OCI-LY3 (cell line): ENCODE results near the gene NR2F1-AS1.

ENCODE experiments used
- EZH2phosphoT487 ChIP-seq: fragments of 200-600 bp; shearing (Covaris generic); IDR thresholded peaks from 2 replicates; pipeline ENCODE4 v1.6.1; 2018; ENCODE audit warnings: antibody characterized with exemption, mixed run types, low read depth
- TF ChIP-seq, protein P1 (sequence below): fragments of 200-600, 300-600 bp; sonication (generic); IDR thresholded peaks from 2 replicates; pipeline ENCODE4 v1.5.1; 2014; ENCODE audit warnings: antibody characterized with exemption, low read length, low read depth

- TF ChIP-seq, protein P1, sequence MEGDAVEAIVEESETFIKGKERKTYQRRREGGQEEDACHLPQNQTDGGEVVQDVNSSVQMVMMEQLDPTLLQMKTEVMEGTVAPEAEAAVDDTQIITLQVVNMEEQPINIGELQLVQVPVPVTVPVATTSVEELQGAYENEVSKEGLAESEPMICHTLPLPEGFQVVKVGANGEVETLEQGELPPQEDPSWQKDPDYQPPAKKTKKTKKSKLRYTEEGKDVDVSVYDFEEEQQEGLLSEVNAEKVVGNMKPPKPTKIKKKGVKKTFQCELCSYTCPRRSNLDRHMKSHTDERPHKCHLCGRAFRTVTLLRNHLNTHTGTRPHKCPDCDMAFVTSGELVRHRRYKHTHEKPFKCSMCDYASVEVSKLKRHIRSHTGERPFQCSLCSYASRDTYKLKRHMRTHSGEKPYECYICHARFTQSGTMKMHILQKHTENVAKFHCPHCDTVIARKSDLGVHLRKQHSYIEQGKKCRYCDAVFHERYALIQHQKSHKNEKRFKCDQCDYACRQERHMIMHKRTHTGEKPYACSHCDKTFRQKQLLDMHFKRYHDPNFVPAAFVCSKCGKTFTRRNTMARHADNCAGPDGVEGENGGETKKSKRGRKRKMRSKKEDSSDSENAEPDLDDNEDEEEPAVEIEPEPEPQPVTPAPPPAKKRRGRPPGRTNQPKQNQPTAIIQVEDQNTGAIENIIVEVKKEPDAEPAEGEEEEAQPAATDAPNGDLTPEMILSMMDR: no peak
- TF ChIP-seq EZH2phosphoT487: no peak
Observed at GRCh38 chr5:93394301-93394700, 186.7 kb downstream of the NR2F1-AS1 start.
